Activated gamma-delta T cell treated with Interleukin-2 at 50 U/mL for 16 hours (primary cell): Measurements from ENCODE around the gene ATE1.
"Not testable (repeated sequence)": the region's sequence is repeated elsewhere in the genome, so short reads cannot be mapped to it uniquely, and the experiment has no call there.

Experiments
- DNase-seq: peaks from one replicate; pipeline ENCODE4 v3.0.0-alpha.2; 2020

The ATE1 gene

DNA sequence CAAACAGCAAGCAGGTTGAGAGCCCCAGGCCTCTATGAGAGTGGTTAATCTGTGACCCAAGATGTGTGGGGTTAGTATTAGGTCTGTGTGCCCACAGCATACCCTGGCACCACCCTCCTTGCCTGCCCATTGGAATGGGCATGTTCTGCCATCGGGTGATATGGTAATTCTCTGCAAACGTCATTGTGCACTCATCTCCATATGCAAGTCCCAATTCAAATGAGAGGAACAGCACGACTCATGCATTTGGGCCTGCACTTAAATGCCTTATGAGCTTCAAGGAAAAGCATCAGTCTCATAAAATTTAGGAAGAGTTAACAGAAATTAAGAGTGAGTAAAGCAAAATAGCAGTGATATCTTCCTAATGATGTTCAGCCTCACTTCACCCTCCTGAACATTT is 195.7 kb downstream of the ATE1 start:
- no peak for DNase-seq

DNA sequence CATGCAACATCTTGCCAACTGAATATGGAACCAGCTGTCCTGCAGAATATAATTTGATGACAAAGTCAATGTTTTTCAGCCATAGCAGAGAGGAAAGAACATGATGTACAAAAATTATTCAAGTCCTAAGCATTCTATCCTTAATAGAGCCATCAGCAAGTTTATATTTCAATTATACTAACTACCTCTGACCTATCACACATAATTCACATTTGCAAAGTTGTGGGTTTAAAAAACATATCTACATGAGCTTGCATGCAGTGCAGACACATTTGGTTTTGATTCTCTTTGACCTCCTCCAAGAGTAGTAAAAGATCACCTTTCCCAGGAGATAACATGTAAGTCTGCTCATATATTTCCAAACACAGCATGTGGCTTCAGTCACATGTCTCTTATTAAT is 203.5 kb downstream of the ATE1 start:
- no peak for DNase-seq

DNA sequence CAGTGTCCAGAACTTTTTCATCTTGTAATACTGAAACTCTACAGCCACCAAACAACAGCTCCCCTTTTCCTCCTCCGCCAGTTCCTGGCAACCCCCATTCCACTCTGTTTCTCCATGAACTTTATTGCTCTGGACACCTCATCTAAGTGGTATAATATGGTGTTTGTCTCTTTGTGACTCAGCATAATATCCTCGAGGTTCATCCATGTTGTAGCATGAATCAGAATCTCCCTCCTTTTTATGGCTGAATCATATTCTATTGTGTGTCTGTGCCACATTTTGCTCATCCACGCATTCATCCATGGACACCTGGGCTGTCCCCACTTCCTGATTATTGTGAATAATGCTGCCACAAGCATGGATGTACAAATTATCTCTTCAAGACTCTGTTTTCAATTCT is 205.2 kb downstream of the ATE1 start:
- no peak for DNase-seq

DNA sequence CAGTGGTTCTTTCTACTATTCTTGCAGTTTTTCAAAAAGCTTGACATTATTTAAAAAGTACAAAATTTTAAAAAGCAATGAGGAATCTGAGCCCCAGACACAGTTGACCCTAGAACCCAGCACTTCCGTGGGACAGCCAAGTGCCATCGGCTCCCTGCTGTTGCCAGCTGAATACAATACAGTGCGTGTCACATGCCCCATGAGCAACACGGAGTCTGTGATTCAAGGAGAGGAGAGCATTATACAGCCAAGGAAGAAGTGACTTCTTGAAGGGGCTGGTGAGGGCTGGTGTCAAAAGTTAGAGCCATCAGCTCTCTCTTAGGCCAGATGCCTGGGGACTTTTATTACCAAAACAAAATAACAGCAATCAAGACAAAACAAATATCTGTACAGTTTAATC is 206.6 kb downstream of the ATE1 start:
- DNase-seq, result no peak

DNA sequence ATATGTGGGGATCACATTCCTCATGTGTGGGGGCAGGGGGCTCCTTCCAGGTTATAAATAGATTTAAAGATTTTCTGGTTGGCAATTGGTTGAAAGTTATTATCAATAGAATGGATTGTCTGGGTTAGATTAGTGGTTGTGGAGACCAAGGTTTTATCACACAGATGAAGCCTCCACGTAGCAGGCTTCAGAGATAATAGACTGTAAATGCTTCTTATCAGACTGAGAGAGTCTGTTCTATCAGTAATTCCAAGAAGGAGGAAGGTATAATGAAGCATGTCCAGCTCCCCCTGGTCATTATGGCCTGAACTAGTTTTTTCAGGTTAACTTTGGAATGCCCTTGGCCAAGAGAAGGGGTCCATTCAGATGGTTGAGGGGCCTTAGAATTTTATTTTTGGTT is 211.9 kb downstream of the ATE1 start:
- DNase-seq, result no peak

DNA sequence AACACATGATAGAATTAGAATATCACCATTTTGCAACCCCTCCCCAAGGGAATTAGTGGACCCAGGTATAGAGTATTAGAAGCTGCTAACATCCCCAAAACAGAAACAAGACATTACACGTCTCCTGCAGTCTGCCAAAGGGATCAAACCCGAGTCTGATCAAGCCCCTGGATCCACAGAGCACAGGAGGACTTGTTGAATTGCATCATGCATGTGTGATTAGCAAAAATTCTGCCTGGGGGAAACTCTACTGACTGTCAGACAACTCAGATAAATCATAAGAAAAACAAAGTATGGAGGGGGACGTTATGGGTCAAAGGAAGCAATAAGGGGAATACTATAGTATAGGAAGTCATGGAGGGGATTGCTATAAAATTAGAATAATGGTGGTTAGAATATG is 212.8 kb downstream of the ATE1 start:
- DNase-seq, result no peak

DNA sequence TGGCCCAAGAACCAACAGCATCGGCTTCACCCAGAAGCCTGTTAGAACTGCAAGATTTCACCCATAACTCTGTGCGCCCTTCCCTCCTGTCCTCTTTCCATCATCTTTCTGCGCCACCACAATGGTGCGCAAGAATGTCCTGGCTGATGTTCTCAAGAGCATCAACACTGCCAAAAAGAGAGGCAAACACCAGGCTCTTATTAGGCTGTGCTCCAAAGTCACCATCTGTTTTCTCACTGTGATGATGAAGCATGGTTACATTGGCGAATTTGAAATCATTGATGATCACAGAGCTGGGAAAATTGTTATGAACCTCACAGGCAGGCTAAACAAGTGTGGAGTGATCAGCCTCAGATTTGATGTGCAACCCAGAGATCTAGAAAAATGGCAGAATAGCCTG is 214.3 kb downstream of the ATE1 start:
- no peak for DNase-seq

DNA sequence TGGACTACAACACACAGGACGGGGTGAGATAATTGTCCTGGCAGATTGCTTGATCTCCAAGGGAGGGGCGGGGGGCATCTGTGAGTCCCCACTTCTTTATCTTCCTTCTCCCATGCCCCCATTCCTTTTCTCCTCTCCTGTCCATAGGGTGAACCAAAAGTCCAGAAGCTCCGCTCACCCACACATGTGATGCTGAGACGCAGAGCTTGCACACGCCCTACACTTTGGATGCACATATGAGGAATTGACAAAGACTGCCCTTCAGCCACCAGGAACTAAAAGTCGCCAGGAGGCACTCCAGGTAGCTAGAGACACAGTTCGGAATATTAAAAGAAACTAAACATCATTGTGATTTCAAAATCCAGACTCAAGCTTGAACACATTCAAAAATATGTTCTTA is 216.9 kb downstream of the ATE1 start:
- no peak for DNase-seq

DNA sequence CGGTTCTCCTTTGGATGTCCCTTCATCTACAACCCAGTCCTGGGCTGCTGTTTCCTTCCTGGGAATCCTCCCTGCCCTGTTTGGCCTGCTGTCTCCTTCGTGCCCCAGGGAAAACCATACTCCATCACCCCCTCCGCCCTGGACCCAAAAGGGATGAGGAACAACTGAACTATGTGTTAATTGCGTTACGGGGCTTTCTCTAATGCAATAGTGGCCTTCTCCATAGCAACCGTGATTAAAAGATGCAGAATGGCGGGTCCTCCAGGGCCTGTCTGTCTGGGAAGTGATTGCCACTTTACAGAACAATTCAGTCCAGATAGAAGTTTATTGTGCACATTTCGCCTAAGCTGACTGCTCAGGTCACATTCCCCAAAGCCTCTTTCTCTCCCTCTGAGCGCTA is 217.6 kb downstream of the ATE1 start:
- no peak for DNase-seq

DNA sequence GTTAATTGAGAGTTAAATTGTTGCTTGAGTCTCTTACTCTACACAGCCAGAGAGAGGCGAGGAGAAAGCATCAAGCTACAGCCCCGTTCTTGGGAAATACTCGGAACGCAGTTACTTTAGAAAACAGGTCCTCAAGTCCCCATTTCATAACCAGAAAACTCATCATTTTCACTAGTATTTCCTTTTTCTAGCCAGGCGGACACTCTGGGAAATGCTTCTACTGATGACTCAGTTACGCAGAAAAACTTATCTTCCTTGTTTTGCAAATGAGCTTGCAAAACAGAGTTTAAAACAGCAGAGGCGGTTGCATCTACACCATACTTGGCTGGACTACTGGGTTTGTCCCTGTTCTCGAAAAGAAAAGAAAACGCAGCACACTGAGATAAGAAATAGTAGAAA is 218.2 kb downstream of the ATE1 start:
- no peak for DNase-seq

DNA sequence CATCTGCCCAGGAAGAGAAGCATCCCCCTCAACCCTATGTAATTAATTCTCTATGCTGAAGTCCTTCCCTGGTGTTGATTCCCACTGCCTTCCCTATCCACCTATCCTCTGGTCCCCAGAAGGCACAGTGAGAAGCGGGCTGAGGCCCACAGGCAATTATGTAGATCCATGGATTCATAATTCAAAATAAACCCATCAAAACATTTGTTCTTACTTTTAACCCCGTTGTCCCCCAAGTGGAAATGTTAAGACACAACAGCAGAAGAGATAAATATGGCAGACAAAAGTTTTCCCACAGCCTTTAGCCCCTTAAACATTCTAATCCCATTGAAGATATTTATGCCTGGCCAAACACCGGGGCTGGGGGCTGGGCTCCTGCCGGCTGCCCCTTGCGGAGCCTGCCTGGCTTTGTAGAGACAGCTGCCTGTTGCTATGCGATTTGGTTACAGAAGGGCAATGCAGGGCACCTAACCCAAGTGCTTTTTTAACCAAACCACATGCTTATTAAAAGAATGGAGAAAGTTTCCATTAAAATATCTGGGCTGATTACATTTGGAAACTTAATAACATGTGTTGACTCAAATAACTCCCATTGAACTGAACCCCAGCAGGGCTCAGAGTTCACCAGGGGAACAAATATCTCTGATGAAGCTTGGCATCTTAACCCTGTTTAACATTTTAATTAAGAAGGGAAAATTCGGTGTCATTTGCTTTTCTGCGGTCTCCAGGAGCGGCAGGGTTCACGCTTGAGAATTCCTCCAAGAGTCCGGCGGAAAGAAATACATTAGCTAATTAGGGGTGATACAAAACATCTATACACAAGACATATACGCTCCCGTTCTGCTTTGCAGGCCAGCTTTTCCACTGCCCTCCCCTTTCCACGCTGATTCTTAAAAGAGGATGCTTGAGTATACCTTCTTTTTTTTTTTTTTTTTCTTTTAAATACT is 218.8 kb downstream of the ATE1 start:
- DNase-seq, result no peak

DNA sequence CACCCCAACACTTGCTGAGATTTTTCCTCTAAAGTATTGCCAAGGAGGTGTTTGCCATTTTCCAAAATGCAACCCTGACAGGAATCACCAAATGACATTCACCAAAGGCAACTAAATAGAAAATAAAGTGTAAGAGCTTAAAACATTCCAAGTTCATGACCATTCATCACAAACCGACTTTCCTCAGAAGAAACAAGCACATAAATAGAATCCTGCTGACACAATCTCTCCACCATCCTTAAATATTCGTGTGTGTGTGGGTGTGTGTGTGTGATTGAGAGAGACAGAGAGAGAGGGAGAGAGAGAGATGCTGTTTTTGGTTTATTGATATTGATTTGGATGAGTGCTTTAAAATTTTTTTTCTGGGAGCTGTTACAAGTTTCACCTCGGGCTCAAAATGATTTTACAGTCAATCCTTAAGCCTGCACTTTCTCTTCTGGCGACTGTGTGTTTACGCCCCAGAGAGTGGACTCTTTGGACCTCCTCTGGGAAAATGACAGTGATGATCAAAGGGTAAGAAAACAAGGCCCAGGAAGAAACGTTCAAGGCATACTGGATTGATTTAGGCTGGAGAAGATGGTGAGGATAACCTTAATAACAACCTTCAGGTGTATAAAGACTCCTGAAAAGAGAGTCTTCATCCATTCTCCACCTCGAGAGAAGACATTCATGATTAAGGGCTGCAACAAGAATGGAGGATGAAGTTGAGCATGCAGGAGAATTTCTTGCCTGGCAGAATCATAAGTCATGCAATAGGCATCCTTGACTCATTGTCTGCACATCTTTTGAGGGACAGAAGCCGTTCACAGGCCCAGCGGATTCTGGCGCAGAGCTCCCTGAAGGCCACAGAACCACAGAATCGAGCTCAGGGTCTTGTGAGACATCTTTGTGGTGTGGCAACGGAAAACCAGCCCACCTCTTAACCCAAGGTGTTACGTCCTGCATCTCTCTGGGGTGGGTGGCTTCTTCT is 225.2 kb downstream of the ATE1 start:
- DNase-seq, result no peak

DNA sequence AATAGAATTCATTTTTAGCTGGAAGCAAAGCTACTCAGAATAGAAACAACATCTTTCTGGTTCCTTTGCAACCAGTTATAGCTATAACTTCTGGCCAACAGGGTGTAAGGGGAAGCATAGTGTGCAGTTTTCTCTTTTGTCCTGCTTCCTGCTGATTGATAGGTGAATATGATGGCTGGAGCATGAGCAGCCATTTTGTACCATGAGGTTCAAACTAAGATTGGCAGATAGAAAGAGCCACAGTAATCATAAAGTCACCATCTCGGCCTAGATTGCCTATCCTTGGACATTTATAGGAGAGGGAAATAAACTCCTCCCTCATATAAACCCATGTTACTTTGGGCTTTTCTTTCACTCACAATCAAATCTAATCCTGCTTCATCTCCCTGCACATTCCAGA is 227.4 kb downstream of the ATE1 start:
- DNase-seq, result no peak

DNA sequence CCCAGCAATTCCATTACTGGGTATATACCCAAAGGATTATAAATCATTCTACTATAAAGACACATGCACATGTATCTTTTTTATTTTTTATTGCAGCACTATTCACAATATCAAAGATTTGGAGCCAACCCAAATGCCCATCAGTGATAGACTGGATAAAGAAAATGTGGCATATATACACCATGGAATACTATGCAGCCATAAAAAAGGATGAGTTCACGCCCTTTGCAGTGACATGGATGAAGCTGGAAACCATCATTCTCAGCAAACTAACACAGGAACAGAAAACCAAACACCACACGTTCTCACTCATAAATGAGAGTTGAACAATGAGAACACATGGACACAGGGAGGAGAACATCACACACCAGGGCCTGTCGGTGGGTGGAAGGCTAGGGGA is 228.1 kb downstream of the ATE1 start:
- not testable (repeated sequence) for DNase-seq

DNA sequence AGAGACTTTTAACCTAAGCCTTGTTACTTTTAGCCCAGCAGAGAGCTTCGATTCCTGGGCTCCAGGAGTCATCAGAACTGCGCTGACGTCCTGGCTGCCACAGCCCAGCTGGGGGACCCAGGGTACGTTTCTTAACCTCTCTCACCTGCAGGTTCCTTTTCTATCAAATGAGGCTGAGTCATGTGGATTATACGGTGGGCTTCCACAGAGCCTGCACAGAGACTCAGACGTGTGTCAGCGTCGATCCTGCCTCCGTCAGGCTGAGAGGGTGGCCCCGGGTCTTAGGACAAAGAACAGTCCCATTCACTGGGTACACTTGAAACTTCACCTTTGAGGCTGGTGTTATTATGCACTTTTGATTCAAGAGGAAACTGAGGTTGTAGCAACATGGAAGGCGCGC is 228.9 kb downstream of the ATE1 start:
- no peak for DNase-seq

DNA sequence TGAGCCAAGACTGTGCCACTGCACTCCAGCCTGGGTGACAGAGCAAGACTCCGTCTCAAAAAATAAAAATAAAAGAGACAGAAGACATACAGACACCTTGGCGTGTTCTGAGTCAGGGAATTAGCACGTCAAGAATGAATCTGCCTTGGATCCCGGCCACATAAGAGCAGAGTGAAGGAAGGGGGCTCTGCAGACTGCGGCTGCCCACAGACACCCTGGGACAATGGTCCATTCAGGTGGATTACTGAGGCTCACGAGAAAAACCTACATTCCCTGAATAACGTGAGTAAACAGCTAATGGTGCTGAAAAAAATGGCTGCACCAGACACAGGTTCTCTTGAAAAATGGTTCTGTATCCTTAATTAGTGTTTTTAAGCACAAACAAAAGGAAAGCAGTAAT is 229.5 kb downstream of the ATE1 start:
- no peak for DNase-seq

DNA sequence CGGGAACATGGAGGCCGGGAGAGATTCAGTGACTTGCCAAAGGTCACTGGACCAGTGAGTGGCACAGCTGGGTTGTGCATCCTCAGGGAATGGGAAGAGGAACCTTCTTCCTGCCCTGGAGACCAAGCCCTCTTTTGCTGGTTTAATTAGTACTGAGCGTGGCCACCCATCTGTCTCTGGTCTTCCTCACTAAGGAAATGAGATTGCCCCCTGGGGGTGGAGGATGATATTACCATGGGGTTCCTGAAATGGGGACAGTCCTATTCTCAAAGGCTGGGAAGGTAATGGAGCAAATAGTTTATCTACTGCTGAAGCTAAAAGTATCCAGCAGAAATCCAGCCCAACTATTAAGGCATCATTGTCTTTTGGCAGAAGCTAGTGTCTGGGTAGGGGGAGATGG is 231.0 kb downstream of the ATE1 start:
- no peak for DNase-seq

DNA sequence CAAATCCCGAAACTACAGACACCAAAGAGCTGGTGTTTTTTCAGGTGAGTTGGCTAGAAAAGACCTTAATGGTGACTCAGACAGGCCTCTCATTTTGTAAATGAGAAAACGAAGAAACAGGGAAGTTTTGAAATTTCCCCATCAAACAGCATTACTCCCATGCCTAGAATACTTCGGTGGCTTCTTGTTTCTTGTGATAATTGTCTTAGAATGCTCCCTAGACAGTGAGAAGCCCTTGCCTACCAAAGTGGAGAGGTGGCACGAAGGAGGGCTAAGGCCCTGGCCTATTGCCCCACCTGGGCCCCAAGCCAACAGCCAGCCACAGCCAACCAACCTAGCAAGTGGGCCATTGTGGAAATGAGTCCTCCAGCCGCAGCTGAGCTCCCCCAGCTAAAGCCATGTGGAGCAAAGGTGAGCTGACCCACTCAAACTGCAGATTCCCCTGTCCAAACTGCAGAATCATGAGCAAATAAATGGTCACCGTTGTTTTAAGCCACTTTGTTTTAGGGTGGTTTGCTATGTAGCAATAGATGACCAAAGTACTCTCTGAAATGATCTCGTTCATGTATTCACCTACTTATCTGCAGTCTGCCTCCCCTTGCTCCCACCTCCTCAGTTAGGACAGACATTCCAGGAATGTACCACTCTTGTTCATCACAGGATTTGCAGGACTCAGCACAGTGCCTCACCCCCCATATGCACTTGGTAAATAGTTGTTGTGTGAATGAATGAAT is 231.9 kb downstream of the ATE1 start:
- no peak for DNase-seq

DNA sequence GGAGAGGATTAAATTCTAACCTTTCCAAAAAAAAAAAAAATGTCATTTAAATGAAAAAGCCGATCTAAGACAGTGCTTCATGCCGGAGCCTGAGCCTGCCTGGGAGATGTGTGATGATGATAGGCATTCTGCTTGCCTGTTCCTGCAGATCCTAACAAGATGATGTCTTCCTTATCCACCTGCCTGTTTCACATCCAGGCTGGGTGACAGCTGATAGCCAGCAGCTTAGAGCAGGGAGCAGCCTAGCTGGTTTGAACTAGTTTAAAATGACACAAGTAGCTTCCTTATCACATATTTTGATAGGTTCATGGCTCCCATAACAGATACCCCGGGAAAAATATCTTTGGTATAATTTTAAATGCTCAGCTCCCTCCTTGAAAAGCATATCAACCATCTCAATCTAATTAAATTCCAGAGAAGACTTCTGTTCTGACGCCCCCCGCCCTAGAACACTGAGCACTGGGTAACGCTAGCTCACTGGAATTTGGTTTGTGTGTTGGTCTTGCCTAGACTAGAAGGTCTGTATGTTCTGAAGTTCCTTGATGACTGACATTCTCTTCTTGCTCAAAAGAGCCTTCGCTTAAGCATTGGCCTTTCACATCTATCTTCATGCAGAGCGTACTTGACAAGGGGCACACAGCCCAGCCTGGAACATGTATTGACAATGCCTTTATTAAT is 232.7 kb downstream of the ATE1 start:
- no peak for DNase-seq

DNA sequence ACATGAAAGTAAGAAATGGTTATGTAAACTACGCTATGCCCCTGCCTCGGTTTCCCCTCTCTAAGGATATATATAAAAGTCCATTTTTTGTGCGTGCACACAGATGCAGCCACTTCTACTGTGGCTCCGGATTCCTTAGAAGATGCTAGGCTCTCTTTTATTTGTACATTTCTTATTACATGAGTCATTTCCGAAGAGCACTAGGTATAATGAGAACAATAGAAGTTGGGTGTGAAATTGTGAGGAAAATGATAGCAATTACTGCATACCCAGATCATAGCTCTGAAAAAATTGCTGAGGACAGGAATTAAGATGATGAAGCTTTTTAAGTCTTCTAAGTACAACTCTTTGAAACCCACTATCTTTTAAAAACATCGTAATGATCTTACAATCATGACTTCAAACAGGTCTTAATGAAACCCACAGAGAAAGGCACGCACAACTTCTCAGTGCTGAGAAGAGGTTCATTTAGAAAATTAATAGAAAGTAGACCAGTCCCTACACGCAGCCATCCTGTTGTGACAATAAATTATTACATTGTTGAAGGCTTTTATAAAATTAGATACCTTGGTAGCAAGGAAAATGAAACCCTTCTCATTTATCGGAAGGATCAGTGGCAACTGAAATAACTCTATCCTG is 233.4 kb downstream of the ATE1 start:
- DNase-seq, result no peak

DNA sequence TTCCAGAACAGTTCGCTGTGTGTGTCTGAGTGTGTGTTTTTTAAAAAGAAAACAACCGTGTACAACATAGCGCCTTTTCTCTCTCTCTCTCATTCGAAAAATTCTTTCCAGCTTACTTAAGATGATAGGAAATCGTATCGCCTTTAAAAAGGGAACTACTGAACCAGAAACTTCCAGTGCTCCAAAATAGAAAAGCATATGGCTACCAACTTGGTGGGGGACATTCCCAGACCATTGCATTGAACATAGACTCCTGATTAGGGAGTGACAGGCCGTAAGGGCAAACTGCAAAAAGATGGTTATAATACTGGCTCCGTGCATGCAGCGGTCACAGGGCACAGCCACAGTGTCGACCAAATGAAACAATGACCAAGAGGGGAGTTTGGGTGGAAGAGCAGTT is 235.2 kb downstream of the ATE1 start:
- no peak for DNase-seq

DNA sequence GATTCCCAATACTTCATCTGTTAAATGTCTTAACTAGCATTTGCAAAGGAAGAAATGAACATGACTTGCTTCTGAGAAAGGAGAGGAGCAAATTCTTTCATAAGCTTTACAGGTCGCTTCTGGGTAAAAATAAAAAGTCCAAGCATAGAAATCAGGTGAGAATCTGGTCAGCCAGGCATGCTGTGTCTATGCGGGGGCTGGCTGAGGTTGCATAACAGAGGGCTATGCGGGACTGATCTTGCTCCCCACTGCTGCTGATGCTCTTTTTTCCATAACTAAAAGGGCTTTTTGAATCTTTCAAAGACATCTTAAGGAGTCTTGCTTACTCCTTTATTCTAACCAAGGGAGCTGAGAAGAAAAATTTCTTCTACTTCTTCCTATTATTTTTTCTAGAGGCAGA is 236.9 kb downstream of the ATE1 start:
- DNase-seq, result no peak
